ENCODE data around the gene VWA5B1.

VWA5B1 gene

DNA sequence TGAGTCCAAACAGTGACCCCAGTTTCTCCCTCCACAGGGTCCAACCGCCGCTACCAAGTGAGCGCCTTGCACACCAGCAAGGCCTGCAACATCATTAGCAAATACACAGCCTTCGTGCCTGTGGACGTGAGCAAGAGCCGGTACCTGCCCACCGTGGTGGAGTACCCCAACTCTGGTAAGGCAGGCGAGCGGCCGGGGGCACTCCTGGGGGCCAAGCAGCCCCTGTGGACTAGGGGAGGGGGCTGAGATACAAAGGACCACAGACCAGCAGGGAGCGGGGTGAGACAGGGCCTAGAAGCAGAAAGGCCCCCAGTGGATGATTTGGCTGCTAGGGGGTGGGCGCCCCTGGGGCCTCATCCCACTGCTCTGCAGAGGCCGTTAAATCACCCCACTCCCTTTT lies 54.7 kb downstream of the VWA5B1 start:
- DNase-seq (ENCODE audit: low read depth in 3 of 3, low spot score in 1 of 3) = no peak

- no peak for DNase-seq (ENCODE audit: low read depth in 3 of 3, low spot score in 1 of 3)
These were observed 55.8 kb downstream of the VWA5B1 start for GRCh38 chr1:20346433-20346832.

- no peak for DNase-seq (ENCODE audit: low read depth in 3 of 3, low spot score in 1 of 3)
These were observed 57.0 kb downstream of the VWA5B1 start for GRCh38 chr1:20347699-20348098.

DNA sequence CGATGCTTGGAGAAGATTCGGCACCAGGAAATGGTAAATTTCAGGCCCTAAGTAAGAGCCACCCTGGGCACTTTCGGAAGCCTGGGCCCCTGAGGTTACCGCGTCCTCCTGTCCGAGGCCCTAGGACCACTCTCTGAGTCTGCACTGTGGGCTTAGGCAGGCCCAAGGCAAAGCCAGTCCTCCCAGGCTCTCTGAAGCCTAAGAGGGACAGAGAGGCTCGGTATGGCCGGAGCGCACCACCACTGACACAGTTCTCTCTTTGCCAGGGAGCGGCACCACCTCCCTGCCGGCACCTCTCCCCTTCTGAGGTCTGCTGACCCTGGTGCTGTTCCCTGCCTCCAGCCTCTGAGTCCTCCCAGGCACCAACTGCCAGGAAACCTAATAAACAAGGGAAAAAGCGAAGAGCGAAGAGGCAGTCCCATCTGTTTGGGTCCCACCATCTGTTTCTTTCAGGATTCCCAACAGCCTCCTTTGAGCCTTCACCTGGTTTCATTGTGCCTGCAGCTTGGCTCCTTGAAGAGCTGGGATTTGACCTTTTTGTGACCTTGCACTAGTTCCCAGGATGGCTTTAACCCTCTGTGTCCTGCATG lies 57.7 kb downstream of the VWA5B1 start:
- no peak for DNase-seq (ENCODE audit: low read depth in 3 of 3, low spot score in 1 of 3)

DNA sequence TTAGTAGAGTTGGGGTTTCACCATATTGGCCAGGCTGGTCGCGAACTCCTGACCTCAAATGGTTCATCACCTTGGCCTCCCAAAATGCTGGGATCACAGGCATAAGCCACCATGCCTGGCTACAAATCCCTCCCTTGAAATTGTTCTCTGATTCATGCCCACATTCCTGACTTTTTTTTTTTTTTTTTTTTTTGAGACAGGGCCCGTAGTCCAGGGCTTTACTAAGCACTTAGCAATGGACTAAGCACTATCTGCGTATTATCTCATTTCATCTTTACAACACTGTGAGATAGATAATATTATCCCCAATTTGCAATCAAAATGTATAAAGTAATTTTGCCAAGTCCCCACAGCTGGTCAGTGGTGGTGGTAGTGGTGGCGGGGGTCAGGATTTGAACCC lies 58.9 kb downstream of the VWA5B1 start:
- no peak for DNase-seq (ENCODE audit: low read depth in 3 of 3, low spot score in 1 of 3)

DNA sequence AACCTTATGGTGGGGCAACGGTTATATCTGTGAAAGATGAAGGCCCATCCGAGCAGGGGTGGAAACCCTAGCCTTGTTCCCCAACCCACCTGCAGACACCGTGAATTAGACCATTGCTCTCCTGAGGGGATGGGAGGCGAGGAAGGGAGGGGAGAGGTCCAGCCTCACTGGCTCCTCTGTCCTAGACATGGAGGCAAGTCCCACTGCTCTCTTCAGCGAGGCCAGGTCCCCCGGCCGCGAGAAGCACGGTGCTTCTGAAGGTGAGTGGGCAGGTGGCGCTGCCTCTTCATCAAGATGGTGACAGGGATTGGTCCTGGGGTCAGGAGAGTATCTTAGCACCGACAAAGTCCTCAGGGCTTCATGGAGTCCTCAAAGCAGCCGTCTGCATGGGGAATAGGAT lies 59.3 kb downstream of the VWA5B1 start:
- DNase-seq (ENCODE audit: low read depth in 3 of 3, low spot score in 1 of 3) = no peak

DNA sequence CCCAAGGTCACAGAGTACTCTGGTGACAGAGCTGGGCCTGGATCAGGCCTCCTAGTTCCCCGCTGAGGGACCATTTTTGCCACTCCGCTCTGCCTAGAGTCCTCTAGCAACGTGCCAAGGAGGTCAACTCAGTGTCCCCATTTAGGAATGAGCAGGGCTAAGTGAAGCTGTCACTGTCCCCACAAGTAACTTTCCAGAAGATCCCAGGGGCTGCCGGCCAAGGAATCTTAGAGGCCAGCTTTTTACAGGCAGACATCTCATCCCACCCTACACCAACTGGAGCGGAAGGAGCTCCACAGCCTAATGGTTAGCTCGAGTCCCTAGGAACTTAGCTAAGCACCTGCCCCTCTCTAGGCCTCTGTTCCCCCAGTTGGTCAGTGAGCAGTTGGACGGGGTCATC lies 59.7 kb downstream of the VWA5B1 start:
- DNase-seq (ENCODE audit: low read depth in 3 of 3, low spot score in 1 of 3) = no peak

GRCh38 chr1:20351911-20352701 lies 61.4 kb downstream of the VWA5B1 start:
- no peak for DNase-seq (ENCODE audit: low read depth in 3 of 3, low spot score in 1 of 3)

DNA sequence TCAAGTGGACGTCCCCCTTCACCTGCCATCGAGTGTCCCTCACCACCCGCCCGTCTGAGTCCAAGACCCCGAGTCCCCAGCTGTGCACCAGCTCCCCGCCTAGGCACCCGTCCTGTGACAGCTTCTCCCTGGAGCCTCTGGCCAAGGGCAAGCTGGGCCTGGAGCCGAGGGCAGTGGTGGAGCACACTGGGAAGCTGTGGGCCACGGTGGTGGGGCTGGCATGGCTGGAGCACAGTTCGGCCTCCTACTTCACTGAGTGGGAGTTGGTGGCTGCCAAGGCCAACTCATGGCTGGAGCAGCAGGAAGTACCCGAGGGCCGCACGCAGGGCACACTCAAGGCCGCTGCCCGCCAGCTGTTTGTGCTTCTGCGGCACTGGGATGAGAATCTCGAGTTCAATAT lies 63.2 kb downstream of the VWA5B1 start:
- DNase-seq (ENCODE audit: low read depth in 3 of 3, low spot score in 1 of 3) = no peak

DNA sequence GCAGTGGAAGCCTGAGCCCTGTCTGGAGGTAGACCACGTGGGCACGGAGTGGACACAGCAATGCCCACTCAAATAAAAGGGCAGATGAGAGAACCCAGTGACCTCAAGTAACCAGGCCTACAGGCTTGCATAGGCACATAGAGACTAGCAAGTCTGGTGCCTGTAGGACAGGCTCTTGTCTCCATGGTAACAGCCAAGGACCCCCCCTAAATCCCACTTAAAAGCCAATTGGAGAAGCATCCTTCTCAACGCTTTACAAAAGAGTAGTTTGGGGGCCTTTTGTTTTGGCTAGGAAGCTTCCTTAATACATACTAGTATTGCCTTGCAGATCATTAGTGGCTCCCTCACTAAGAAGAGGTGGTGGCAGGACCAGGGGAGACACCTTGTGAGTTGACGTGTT lies 63.9 kb downstream of the VWA5B1 start:
- DNase-seq (ENCODE audit: low read depth in 3 of 3, low spot score in 1 of 3) = no peak

GRCh38 chr1:20355101-20355827 lies 64.6 kb downstream of the VWA5B1 start:
- no peak for DNase-seq (ENCODE audit: low read depth in 3 of 3, low spot score in 1 of 3)

DNA sequence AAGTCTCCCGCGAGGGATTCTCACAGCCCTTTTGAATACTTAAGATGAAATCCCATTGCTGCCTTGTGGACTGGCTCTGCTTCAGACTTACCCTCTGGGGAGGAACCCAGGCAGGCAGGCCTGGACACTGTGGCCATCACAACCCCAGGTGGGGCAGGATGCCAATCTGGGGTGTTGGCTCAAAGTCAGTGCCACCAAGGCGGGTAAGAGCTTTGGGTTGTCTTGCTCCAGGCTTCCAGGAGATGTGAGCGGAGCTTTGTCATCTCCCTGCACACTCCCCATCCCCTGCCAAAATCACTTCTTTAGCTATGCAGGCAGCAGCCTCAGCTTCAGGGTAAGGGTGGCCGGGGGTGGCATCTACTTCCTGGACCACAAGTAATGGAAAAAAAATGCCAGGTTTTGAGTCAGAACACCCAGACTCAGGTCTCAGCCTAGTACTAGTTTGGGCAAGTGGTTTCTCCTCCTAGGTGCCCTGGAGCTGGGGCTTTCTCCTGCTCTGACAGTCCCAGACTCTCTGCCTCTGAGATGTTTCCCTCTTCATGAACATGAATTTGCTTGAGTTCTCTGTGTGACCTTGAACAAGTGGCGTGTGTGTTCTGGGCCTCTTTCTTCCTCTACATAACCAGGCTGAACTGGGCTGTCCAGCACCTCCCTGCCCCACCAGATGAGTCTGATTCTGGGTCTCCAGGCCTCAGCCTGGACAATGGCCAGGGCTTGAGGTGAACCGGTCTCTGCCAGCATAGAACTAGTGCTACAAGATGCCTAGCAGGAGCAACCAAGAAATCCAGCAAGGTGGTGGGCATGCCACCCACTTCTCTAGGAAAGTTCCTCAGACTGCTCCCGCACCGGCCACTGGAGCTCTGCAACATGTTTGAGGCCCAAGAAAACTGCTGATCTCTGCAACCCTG lies 65.4 kb downstream of the VWA5B1 start:
- DNase-seq (ENCODE audit: low read depth in 3 of 3, low spot score in 1 of 3) = no peak

DNA sequence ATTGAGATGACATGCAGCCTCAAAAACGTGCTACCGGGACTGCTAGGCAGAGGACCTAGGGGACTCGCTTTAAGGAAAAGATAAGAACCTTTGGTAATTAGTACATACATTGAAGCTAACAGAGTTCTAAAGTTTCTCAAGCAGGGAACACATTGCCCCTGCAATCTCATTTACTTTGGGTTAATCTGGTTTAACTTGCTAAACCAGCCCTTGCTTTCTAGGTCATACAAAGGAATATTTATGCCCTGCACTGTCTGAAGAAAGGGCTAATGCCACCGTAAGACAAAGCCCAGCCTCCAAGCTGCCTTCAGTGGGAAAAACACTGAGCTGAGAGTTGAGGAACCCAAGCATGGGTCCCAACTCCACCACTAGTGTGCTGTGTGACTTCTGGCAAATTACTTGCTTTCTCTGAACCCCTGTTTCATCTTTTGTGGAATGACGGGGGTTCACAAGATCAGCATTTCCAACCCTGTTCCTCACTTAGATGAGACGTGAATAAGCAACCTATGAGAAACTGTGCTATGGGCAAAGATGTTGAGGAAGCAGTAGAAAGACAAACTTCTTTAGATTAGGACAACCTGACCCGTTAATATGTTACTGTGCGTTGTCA lies 66.3 kb downstream of the VWA5B1 start:
- DNase-seq (ENCODE audit: low read depth in 3 of 3, low spot score in 1 of 3) = no peak

GRCh38 chr1:20357796-20358195 lies 67.1 kb downstream of the VWA5B1 start:
- DNase-seq (ENCODE audit: low read depth in 3 of 3, low spot score in 1 of 3) = no peak

GRCh38 chr1:20358761-20359263 lies 68.1 kb downstream of the VWA5B1 start:
- no peak for DNase-seq (ENCODE audit: low read depth in 3 of 3, low spot score in 1 of 3)

DNA sequence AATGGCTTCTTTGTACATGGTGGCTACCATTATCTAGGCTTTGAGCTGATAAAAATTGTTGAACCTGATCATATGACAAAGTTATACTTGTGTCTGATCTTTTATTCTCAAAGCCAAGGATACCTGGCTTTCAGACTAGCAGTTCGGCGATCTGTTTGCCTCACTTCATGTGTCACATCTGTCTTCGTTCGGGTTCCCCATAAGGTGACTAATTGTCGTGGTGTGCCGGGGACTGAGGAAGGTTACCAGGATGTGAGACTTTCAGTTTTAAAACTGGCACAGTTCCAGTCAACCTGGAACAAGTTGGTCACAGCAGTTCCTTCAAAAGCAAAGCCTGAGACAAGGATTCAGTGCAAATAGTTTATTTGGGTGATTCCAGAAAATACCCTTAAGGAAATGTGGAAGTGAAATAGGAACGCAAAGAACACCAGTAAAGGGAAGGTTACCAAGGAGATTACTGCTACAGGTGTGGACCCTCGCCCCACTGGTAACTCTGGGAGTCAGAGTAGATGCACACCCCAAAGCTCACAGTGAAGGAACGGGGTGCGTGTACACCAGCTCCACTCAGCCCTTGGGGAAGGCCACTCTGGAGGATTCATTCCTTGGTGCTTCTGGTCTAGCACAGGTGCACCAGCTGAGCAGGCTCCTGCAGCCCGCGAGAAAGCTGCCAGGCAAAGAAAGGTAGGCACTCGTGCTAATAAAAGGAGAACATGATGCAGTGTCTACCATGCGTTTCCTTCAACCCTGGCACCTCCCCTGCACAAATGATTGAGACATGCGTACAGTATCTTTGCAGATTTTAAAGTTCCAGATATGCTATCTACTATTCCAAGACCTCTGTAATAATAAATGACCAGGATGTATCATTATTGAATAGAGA lies 69.0 kb downstream of the VWA5B1 start:
- DNase-seq (ENCODE audit: low read depth in 3 of 3, low spot score in 1 of 3) = no peak

DNA sequence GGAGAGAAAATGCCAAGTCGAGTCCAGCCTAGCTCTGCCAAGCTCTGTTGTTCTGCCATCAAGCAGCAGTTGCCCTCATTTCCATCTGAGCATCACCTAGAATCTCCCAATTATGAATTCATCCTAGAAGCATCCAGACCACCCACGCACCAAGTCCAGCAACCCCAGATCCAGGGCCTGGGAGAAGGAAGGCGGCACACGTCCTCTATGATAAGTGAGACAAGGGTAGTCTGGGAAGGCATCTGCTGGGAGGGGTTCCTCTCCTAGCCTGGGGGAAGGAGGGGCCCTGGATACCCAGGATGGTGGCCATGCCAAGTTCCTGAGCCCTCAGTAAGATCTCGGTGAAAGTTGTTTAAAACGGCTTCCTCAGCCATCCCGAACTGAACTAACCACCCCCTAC lies 70.7 kb downstream of the VWA5B1 start:
- no peak for DNase-seq (ENCODE audit: low read depth in 3 of 3, low spot score in 1 of 3)

DNA sequence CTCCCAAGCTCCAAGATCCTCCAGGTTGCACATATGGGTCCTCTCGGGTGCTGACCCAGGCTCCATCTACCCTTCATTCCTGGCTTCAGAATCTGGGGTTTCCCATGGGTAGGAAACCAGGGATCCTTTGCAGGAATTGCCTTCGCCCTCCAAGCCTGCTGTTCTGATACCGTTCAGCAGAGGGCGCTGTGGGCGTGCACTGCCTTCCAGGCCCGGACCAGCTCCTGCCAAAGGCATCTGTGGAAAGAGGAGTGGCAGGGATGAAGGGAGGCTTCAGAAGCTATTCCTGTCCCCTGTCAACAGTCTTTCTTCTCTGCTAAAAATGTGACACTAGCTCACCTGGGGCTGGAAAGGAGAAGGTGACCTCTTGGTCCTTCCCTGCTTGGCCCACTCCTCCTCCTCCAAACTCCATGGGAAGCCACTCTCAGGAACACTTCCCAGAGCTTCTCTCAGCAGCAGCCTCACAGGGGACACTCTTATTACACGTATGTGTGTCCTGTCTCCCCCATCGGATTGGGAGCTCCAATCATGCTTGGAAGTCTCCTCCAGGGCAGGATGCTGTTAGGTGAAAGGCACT lies 71.2 kb downstream of the VWA5B1 start:
- DNase-seq (ENCODE audit: low read depth in 3 of 3, low spot score in 1 of 3) = no peak

GRCh38 chr1:20362856-20363255 lies 72.2 kb downstream of the VWA5B1 start:
- DNase-seq (ENCODE audit: low read depth in 3 of 3, low spot score in 1 of 3) = no peak

Measured in stimulated activated CD4-positive, alpha-beta T cell treated with anti-CD3 and anti-CD28 coated beads, TNF-alpha, amount 100 ng/mL, for 1 hour (primary cell).